ENCODE measurements around the gene C11orf65. TPM values are rescaled to one million over a fixed set of nuclear protein-coding genes. Genes with fewer than 3 reads are reported as not detected.
A peak's percentile ranks its signal among the peaks of the same experiment; 100 is the strongest.
"Not testable (repeated sequence)": the region's sequence is repeated elsewhere in the genome, so short reads cannot be mapped to it uniquely, and the experiment has no call there.

The C11orf65 gene
- total RNA-seq, 2 experiments from 2014 or later = 3.4 to 3.6 TPM

DNA sequence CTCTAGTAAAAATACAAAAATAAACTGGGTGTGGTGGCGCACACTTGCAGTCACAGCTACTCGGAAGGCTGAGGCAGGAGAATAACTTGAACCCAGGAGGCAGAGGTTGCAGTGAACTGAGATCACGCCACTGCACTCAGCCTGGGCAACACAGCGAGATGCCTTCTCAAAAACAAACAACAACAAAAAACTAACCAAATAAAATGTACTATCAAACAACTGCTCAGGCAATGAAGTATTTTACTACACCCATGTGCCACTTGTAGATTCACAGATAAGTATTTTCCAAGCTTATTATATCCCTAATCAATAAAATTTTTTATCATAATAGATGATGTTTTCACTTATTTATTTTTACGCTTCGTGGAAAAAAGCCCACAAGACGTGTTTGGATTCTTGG, 924 bp downstream of the C11orf65 start:
- no peaks in the 10 kb centered on the region for H3K27me3 Mint-ChIP-seq
- H3K9me3 Mint-ChIP-seq (ENCODE audit: low read depth) = no peaks in the 10 kb centered on the region
- ATAC-seq (no peak), DNase-seq (no peak)
- intact Hi-C loops (cut with DNase I, micrococcal nuclease) = loop anchor here (2.0 to 10.0 kb wide), 6 partner anchors 181 to 1009 kb away; partner anchors contain the start of genes ACAT1 (in 1 of the 2), ALKBH8 (in 1 of the 2), CUL5 (in 1 of the 2) and CWF19L2 (in 1 of the 2)
- CTCF ChIA-PET = no interaction called here
- peak overlapping the region; percentile 99 for H3K4me3 Mint-ChIP-seq
- peak overlapping the region; percentile 98 for H3K27ac Mint-ChIP-seq
- H3K4me1 Mint-ChIP-seq = peaks cover 12% of the 10 kb centered on the region
- POLR2A ChIA-PET = no interaction called here
- H3K36me3 Mint-ChIP-seq (ENCODE audit: low read depth) = peaks cover 3% of the 10 kb centered on the region

DNA sequence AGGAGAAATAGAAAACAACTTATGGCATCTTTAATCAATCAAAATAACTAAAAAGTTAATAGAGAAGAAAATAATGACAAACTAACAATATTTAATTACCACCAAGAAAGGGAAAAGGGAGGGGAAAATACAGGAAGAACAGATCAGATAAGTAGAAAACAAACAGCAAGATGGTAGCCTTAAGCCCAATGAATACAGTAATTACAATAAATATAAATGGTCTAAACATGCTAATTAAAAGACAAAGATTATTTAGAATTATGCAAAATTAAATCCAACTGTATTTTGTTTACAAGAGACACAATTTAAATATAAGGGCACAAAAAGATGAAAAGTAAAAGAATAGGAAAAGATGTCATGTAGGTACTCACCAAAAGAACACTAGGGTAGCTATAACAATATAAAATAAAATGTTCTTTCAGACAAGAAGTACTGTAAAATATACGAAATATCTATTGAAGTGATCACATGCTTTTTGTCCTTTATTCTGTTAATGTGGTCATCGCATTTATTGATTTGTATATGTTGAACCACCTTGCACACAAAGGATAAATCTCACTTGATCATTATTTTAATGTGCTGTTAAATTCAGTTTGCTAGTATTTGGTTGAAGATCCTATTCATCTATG, 14.0 kb downstream of the C11orf65 start:
- intact Hi-C loops (cut with DNase I, micrococcal nuclease) = no loop called here

DNA sequence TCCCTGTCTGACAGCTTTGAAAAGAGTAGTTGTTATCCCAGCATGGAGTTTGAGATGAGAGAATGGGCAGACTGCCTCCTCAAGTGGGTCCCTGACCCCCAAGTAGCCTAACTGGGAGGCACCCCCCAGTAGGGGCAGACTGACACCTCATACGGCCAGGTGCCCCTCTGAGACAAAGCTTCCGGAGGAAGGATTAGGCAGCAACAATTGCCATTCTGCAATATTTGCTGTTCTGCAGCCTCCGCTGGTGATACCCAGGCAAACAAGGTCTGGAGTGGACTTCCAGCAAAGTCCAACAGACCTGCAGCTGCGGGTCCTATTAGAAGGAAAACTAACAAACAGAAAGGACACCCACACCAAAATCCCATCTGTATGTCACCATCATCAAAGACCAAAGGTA, 25.9 kb downstream of the C11orf65 start:
- CTCF ChIA-PET = interaction anchor here (0.7 to 1.0 kb wide), 2 partner anchors 198 to 322 kb away, joined by 3 read pairs; no protein-coding TSS in a partner anchor
- POLR2A ChIA-PET; H3K4me3 Mint-ChIP-seq; H3K4me1 Mint-ChIP-seq; intact Hi-C loops (cut with DNase I, micrococcal nuclease); H3K27me3 Mint-ChIP-seq; DNase-seq; ATAC-seq; H3K27ac Mint-ChIP-seq: not testable (repeated sequence)
- peaks cover 19% of the 10 kb centered on the region for H3K9me3 Mint-ChIP-seq (ENCODE audit: low read depth)
- H3K36me3 Mint-ChIP-seq (ENCODE audit: low read depth) = peaks cover 12% of the 10 kb centered on the region

More for the DNA sequence above, 14.0 kb downstream of the C11orf65 start:
- no peak for DNase-seq
- Mint-ChIP-seq H3K4me1 (no peaks in the 10 kb centered on the region), H3K9me3 (ENCODE audit: low read depth) (peaks cover 18% of the 10 kb centered on the region), H3K4me3 (no peak overlapping the region), H3K27ac (no peak overlapping the region), H3K36me3 (ENCODE audit: low read depth) (peaks cover 6% of the 10 kb centered on the region), H3K27me3 (no peaks in the 10 kb centered on the region)
- no peak for ATAC-seq
- ChIA-PET POLR2A (no interaction called here), CTCF (no interaction called here)

DNA sequence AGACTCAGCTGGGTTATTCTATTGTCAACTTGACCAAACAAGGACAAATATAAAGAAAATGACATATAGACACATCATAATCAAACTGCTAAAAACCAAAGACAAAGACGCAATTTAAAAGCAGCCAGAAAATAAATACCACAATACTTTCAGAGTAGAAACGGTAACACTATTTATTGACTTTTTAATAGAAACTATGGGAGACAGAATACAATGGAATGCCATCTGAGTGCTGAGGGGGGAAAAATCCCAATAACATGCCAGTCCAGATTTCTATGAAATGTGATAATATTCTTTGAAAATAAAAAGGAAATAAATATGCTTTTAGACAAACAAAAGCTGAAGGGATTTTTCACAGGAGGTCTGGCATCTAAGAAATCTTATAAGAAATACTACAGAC, 30.7 kb downstream of the C11orf65 start:
- intact Hi-C loops (cut with DNase I, micrococcal nuclease) = no loop called here
- Mint-ChIP-seq H3K36me3 (ENCODE audit: low read depth) (no peaks in the 10 kb centered on the region), H3K27ac (no peak overlapping the region), H3K27me3 (no peaks in the 10 kb centered on the region), H3K4me3 (no peak overlapping the region), H3K9me3 (ENCODE audit: low read depth) (peaks cover under 1% of the 10 kb centered on the region), H3K4me1 (no peaks in the 10 kb centered on the region)
- DNase-seq = no peak
- ATAC-seq = no peak
- ChIA-PET POLR2A (no interaction called here), CTCF (no interaction called here)

DNA sequence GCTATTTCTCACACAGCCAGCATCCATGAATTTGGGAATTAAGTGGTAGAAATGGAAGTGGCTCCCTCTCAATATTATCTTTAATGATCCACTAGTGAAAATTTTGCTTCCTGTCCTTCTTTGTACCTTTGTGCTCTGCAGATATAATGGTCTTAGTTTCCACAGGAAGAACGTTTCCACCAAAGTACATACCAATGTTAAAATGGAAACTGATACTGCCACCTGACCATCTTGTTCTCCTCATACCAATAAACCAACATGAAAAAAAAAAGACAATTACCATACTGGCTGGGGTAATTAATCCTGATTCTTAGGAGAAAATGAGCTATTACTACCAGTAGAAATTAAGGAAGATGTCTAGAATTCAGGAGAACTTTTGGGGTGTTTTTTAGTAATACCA, 32.3 kb downstream of the C11orf65 start:
- ChIA-PET POLR2A (interaction anchor here (0.7 kb wide), 1 partner anchor 145 kb away, joined by 3 read pairs; no protein-coding TSS in a partner anchor), CTCF (no interaction called here)
- intact Hi-C loops (cut with DNase I, micrococcal nuclease) = no loop called here
- no peak for DNase-seq
- Mint-ChIP-seq H3K9me3 (ENCODE audit: low read depth) (no peaks in the 10 kb centered on the region), H3K4me1 (no peaks in the 10 kb centered on the region), H3K27ac (no peak overlapping the region), H3K4me3 (no peak overlapping the region), H3K36me3 (ENCODE audit: low read depth) (no peaks in the 10 kb centered on the region), H3K27me3 (no peaks in the 10 kb centered on the region)
- no peak for ATAC-seq

DNA sequence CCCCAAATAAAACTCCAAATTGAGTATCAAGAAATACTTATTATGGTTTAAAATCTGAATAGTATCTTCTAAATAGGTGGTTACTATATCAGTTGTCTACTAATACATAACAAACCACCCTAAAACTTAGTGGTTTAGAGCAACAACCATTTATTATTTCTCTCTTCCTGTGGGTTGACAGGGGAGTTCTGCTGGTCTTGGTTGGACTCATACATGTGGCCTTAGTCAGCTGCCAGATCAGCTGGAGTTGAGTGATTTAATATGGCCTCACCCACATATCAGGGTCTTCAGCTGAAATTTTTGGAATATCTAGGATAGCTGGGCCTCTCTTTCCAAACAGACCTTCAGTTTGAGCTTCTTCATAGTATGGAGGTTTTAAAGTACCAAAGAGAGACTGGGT, 34.5 kb downstream of the C11orf65 start:
- intact Hi-C loops (cut with DNase I, micrococcal nuclease) = no loop called here
- ATAC-seq = no peak
- Mint-ChIP-seq H3K4me3 (no peak overlapping the region), H3K27me3 (no peaks in the 10 kb centered on the region), H3K4me1 (no peaks in the 10 kb centered on the region), H3K9me3 (ENCODE audit: low read depth) (peaks cover 2% of the 10 kb centered on the region), H3K27ac (no peak overlapping the region), H3K36me3 (ENCODE audit: low read depth) (peaks cover 6% of the 10 kb centered on the region)
- ChIA-PET POLR2A (no interaction called here), CTCF (no interaction called here)
- DNase-seq = no peak

DNA sequence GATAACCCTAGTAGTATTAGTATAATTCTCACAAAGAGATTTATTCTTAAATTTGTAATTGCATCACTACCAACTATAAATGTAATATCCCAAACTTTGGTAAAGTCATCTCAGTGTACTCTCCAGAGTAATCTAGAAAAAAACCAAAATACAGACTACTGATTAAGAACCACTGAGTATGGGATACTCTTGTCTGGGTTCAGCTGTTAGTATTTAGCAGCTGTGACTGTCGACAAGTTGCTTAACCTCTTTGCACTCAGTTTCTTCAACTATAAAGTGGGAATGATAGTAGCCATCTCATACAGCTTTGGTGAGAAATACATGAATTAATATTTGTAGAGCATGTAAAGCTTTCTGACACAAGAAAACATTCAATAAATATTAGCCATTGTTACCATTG, 35.3 kb downstream of the C11orf65 start:
- ChIA-PET CTCF (interaction anchor here (1.1 kb wide), 1 partner anchor 217 kb away, joined by 3 read pairs; no protein-coding TSS in a partner anchor), POLR2A (no interaction called here)
- no peak overlapping the region for H3K4me3 Mint-ChIP-seq
- no peak for DNase-seq
- peaks cover 2% of the 10 kb centered on the region for H3K9me3 Mint-ChIP-seq (ENCODE audit: low read depth)
- ATAC-seq = no peak
- peaks cover 6% of the 10 kb centered on the region for H3K36me3 Mint-ChIP-seq (ENCODE audit: low read depth)
- no peak overlapping the region for H3K27ac Mint-ChIP-seq
- no peaks in the 10 kb centered on the region for H3K4me1 Mint-ChIP-seq
- no peaks in the 10 kb centered on the region for H3K27me3 Mint-ChIP-seq
- intact Hi-C loops (cut with DNase I, micrococcal nuclease) = no loop called here

DNA sequence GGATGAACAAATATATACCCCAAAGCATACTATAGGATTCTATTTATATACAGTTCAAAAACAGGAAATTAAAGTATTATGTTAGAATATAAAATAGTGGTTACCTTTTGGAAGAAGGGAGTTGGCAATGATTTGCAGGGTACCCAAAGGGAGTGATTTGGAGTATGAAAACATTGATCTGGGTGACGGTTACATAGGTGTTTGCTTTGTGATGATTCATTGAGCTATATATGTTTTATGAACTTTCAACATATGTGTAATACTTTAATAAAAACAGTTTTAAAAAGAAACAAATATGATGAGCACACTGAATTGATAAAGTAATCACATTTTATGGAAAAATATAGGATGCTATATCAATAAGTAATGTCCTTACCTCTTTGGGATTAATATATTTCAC, 36.0 kb downstream of the C11orf65 start:
- H3K4me1 Mint-ChIP-seq = no peaks in the 10 kb centered on the region
- no peak overlapping the region for H3K4me3 Mint-ChIP-seq
- ChIA-PET POLR2A (no interaction called here), CTCF (interaction anchor here (1.1 to 1.2 kb wide), 2 partner anchors 9 to 217 kb away, joined by 3 read pairs; no protein-coding TSS in a partner anchor)
- DNase-seq (no peak), ATAC-seq (no peak)
- H3K9me3 Mint-ChIP-seq (ENCODE audit: low read depth) = peaks cover 2% of the 10 kb centered on the region
- no peak overlapping the region for H3K27ac Mint-ChIP-seq
- H3K36me3 Mint-ChIP-seq (ENCODE audit: low read depth) = peaks cover 6% of the 10 kb centered on the region
- intact Hi-C loops (cut with DNase I, micrococcal nuclease) = no loop called here
- H3K27me3 Mint-ChIP-seq = no peaks in the 10 kb centered on the region

DNA sequence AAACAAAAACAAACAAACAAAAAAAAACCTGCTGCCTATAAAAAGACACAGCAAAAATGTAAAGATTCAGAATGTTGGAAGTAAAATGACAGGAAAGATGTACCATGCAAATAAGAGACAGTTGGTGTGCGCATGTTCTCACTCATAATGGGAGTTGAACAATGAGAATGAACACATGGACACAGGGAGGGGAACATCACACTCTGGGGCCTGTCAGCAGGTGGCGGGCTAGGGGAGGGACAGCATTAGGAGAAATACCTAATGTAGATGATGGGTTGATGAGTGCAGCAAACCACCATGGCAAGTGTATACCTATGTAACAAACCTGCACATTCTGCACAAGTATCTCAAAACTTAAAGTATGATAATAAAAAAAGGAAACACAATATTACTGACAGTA, 49.8 kb downstream of the C11orf65 start:
- ATAC-seq; H3K36me3 Mint-ChIP-seq (ENCODE audit: low read depth); H3K4me1 Mint-ChIP-seq; H3K9me3 Mint-ChIP-seq (ENCODE audit: low read depth); H3K4me3 Mint-ChIP-seq; H3K27ac Mint-ChIP-seq; POLR2A ChIA-PET; H3K27me3 Mint-ChIP-seq: not testable (repeated sequence)
- intact Hi-C loops (cut with DNase I, micrococcal nuclease) = loop anchor here (5.0 kb wide), 1 partner anchor 230 kb away; no protein-coding TSS in a partner anchor
- CTCF ChIA-PET = interaction anchor here (0.7 kb wide), 1 partner anchor 272 kb away, joined by 3 read pairs; no protein-coding TSS in a partner anchor
- peak; percentile 45 for DNase-seq

DNA sequence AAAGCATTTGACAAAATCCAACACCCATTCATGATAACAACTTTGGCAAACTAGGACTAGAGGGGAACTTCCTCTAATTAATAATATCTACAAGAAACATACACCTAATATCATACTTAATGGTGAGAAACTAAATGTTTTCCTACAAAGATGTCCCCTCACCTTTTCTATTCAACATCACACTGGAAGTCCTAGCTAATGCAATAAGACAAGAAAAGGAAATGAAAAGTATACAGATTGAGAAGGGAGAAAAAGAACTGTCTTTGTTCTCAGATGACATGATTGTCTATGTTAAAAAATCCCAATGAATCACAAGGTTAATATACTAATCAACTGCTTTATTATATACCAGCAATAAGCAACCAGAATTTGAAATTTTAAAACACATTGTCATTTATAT, 52.4 kb downstream of the C11orf65 start:
- ATAC-seq = no peak
- CTCF ChIA-PET = no interaction called here
- POLR2A ChIA-PET = no interaction called here
- no peak for DNase-seq
- Mint-ChIP-seq H3K27ac (no peak overlapping the region), H3K27me3 (no peaks in the 10 kb centered on the region), H3K36me3 (ENCODE audit: low read depth) (no peaks in the 10 kb centered on the region), H3K4me1 (no peaks in the 10 kb centered on the region), H3K9me3 (ENCODE audit: low read depth) (no peaks in the 10 kb centered on the region), H3K4me3 (no peak overlapping the region)
- intact Hi-C loops (cut with DNase I, micrococcal nuclease) = loop anchor here (5.0 kb wide), 1 partner anchor 232 kb away; no protein-coding TSS in a partner anchor

DNA sequence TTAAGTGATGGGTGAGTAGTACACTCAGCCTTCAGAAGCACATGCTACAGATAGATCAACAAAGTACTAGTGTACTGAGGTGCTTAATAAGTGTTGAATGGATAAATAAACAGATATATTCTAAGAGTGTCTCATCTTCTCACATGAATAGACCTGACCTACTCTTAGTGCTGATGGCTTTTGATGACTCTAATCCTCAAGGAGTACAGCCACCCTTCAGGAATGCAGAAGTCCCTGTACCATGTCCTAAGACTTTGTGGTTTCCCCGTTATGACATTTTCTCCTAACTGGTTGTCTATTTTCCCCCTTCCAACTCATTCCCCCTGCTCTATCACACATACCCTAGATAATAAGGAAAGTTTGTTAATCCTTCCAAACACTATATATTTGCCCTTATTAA, 61.6 kb downstream of the C11orf65 start:
- ChIA-PET CTCF (no interaction called here), POLR2A (no interaction called here)
- intact Hi-C loops (cut with DNase I, micrococcal nuclease) = no loop called here
- H3K36me3 Mint-ChIP-seq (ENCODE audit: low read depth) = no peaks in the 10 kb centered on the region
- no peaks in the 10 kb centered on the region for H3K27me3 Mint-ChIP-seq
- DNase-seq (no peak), ATAC-seq (no peak)
- H3K4me1 Mint-ChIP-seq = no peaks in the 10 kb centered on the region
- H3K27ac Mint-ChIP-seq = no peak overlapping the region
- H3K4me3 Mint-ChIP-seq = no peak overlapping the region
- H3K9me3 Mint-ChIP-seq (ENCODE audit: low read depth) = no peaks in the 10 kb centered on the region

DNA sequence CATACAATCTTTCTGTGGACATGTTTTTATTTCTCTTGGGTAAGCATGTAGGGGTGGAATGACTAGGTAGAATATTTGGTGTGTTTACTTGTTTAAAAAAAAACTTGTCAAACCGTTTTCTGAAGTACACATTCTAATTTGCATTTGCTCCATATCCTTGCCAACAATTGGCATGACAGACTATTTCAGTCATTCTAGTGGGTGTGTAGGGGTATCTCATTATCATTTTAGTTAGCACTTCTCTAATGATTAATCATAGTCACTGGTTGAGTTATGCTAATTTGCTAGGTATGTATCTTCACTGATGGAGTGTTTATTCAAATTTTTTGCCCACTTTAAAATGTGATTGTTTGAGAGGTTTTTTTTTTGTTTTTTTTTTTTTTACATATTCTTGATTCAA, 64.3 kb downstream of the C11orf65 start:
- no peak overlapping the region for H3K27ac Mint-ChIP-seq
- intact Hi-C loops (cut with DNase I, micrococcal nuclease) = no loop called here
- H3K9me3 Mint-ChIP-seq (ENCODE audit: low read depth) = no peaks in the 10 kb centered on the region
- ChIA-PET POLR2A (no interaction called here), CTCF (no interaction called here)
- no peaks in the 10 kb centered on the region for H3K27me3 Mint-ChIP-seq
- no peak for DNase-seq
- H3K36me3 Mint-ChIP-seq (ENCODE audit: low read depth) = no peaks in the 10 kb centered on the region
- no peak for ATAC-seq
- H3K4me3 Mint-ChIP-seq = no peak overlapping the region
- H3K4me1 Mint-ChIP-seq = no peaks in the 10 kb centered on the region

Measured in activated CD4-positive, alpha-beta T cell treated with anti-CD3 and anti-CD28 coated beads for 36 hours (primary cell).